ENCODE results near the gene TMEM37.
"Not testable (repeated sequence)": the region's sequence is repeated elsewhere in the genome, so short reads cannot be mapped to it uniquely, and the experiment has no call there.

The TMEM37 gene, protein sequence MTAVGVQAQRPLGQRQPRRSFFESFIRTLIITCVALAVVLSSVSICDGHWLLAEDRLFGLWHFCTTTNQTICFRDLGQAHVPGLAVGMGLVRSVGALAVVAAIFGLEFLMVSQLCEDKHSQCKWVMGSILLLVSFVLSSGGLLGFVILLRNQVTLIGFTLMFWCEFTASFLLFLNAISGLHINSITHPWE

GRCh38 chr2:119431155-119431975 is at the start of gene TMEM37:
TMEM37 (plus strand) TSS chr2:119431854; CDS start chr2:119431904, 50 bp downstream.
- DNase-seq: peak; percentile 83 to 91

GRCh38 chr2:119383410-119384140 is 48.1 kb upstream of the TMEM37 start:
- no peak for DNase-seq

GRCh38 chr2:119384971-119385370 is 46.7 kb upstream of the TMEM37 start:
- DNase-seq: no peak

DNA sequence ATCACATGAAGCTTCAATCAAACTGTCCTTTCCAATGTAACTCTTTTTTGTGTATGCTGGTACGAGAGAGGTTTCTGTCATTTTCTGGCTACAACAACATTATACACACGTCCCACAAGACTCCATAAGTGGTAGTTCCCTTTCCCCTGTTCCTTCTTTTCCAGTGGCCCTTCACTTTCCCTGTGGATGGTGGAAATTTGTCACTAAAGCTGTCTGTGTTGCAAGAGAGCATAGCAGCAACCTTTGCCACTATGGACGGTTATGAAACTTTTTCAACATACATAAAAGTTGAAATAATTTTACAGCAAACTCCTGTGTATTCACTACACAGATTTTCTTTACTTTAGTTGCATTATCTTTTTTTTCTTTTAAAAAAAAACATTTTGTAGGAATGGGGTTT is 46.2 kb upstream of the TMEM37 start:
- no peak for DNase-seq

DNA sequence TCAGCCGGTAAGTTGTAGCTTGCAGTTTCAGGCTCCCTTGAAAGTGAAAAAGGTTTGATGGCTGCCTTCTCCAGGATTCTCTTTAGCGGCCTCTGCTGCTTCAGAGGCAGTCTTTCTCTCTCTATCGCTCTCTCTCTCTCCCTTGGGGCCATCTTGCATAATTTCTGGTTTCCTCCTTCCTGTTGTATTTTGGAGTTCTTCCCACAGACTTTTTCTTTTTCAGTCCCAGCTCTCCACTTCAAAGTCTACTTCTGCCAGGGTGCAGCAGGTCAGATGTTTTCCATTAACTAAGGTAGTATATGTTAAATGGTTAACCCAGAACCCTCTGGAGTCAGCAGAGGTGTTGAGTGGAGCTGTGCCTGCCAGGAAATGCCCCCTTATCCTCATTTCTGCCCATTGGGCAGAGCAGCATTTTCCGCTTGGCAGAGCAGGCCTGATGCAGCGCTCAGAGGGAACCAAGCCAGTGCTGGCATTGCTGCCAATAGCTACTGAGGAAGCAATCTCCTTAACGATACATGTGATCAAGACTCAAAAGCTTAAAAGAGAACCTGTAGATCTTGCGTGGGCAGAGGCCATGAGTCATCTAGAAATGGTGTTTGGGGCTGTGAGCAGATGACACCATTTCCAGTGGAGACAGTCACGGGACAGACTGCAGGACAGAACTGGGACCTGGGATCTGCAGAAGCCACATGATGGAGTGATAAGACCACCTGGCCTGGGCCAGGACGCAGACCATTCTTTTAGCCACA is 44.1 kb upstream of the TMEM37 start:
- DNase-seq: no peak

DNA sequence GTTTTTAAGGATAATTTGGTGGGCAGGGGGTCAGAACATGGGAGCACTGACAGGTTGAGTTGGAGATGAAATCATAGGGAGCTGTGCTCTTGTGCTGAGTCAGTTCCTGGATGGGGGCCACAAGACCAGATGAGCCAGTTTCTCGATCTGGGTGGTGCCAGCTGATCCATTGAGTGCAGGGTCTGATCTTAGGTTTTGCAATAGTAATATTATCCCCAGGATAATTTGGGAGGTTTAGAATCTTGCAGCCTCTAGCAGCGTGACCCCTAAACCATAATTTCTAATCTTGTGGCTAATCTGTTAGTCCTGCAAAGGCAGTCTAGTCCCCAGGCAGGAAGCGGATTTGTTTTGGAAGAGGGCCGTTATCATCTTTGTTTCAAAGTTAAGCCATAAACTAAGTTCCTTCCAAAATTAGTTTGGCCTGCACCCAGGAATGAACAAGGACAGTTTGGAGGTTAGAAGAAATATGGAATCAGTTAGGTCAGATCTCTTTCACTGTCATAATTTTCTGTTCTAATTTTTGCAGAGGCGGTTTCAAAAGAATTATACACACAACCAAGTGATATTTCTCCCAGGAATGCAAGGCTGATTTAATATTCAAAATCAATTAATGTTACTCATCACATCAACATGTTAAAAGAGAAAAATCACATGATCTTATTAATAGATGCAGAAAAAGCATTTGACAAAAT is 41.9 kb upstream of the TMEM37 start:
- no peak for DNase-seq

DNA sequence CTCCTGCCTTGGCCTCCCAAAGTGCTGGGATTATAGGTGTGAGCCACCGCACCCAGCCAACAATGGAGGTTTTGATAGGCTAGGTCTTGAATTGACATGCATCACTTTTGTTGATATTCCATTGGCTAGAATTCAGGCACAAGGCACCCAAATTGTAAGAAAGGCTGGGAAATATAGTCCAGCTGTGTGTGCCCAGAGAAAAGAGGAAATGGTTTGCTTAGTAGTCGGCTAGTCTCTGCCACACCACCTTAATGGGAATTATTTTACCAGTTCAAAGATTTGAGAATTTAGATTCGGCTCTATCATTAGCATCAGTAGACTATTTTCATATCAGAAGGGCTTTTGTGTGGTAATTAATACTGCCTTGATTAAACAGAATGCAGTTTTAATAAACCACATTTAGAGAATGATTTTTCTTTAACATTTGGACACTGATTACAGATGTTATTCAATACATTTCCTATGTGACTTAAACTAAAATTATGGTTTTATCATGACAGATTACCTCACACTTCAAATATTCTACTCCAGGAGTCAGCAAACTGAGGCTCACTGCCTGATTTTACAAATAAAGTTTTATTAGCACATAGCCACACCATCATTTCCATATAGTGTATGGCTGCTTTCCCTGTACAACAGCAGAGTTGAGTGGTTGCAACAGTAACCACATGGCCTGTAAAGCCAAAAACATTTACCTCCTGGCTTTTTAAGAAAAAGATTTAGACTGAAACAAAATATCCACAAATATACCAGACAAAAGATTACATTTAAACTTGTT is 37.5 kb upstream of the TMEM37 start:
- DNase-seq: no peak

DNA sequence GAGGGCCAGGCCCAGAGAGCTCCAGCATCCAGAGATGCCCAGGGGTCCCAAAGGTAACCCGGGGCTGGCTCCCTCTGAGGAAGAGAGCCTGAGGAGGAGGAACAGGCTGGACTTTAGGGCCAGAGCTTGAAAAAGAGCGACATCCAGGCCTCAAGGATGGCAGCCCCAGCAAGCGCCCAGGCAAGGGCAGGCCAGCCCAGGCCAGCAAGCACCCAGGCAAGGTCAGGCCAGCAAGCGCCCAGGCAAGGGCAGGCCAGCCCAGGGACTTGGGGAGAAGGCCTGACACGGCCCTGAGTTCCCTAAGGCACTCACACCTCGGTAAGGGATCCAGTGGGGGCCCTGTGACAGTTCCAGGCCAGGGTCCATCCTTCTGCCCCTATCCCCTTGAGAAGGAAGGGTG is 34.5 kb upstream of the TMEM37 start:
- DNase-seq: no peak

DNA sequence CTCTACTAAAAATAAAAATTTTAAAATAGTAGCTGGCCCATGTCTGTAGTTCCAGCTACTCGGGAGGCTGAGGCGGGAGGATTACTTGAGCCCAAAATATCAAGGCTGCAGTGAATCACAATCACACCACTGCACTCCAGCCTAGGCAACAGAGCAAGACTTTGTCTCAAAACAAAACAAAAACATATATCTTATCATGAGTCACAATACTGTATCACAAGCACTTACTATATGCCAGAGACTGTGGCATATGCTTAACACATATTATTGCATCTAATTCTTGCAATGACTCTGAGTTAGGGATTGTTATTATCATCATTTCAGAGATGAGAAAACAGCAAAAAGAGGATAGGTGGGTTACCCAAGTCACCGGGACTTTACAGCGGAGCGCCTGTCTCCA is 29.5 kb upstream of the TMEM37 start:
- no peak for DNase-seq

- DNase-seq: no peak
Observed at GRCh38 chr2:119402645-119403560, 28.8 kb upstream of the TMEM37 start.

DNA sequence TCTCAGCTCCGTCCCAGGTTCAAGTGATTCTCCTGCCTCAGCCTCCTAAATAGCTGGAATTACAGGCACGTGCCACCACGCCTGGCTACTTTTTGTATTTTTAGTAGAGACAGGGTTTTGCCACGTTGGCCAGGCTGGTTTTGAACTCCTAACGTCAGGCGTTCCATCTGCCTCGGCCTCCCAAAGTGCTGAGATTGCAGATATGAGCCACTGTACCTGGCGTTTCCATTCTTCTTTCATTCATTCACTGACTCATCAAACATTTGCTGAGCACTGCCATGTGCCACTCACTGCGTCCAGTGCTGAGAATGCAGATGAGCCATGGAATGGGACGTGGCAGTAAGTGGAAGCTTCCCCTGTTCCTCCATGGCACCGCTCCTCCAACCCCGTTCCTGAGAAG is 28.0 kb upstream of the TMEM37 start:
- not testable (repeated sequence) for DNase-seq

GRCh38 chr2:119405151-119405550 is 26.5 kb upstream of the TMEM37 start:
- DNase-seq: no peak

DNA sequence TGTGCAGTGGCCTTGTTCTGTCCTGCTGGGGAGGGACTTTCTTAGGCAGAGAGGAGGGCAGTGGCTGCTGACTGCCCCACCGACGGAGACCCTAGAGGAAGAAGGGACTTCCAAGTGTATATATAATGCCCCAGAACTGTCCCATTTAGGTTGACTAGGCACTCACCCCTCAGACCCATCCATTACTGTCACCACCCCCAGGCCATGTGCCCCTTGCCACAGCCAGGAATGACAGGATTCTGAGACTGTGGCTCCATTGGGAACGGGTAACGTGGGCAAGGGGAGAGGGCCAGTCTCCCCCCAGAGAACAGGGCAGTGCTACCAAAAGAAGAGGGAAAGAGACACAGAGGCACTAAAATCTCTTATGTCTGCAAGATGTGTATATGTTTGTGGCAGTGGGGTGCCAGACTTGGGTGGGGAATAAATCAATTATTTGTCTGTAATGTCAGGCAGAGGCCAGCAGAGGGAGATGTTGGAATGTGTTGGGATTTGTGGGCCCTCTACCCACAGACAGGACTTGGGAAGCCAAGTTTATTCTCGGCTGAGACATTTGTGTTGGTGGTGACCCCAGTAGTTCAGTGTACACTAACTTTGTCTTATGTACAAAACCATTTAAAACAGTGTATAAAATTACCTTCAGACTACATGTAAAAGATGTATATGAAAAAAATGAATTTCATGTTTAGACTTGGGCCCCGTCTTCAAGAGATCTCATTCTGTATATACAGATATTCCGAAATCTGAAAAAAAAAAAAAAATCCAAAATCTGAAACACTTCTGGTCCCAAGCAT is 24.0 kb upstream of the TMEM37 start:
- peak; percentile 15 to 77 for DNase-seq

DNA sequence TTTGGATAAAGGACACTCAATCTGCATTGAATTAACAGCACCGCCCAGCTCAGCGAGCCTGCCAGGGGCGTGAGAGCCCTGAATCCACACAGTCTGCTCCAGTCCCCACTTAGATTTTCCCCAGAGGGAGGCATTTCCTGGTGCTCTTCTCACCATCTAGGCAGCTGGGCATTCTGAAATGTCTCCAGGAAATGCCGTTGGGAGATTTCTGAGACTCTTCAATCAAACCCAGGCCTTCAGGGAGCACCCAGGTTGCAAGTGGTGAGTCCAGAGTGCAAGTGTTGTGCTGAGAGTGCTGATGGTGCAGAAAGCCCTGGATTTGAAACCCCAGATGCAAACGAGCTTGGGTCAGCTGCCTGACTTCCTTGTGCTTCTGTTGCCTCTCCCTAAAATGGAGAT is 23.4 kb upstream of the TMEM37 start:
- peak in 1 of 2 experiments; percentile 14 for DNase-seq

DNA sequence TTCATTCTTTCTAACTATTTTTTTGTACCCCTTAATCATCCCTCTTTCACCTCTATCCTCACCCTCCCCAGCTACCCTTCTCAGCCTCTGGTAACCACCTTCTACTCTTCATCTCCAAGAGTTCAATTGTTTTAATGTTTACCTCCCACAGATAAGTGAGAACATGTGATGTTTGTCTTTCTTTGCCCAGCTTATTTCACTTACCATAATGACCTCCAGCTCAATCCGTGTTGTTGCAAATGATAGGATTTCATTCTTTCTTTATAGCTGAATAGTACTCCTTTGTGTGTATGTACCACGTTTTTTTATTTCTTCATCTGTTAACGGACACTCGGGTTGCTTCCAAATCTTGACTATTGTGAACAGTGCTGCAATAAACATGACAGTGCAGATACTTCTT is 22.1 kb upstream of the TMEM37 start:
- DNase-seq: peak in 1 of 2 experiments; percentile 54

- DNase-seq: no peak
Observed at GRCh38 chr2:119414894-119415293, 16.8 kb upstream of the TMEM37 start.

- no peak for DNase-seq
Observed at GRCh38 chr2:119415630-119416029, 16.0 kb upstream of the TMEM37 start.

DNA sequence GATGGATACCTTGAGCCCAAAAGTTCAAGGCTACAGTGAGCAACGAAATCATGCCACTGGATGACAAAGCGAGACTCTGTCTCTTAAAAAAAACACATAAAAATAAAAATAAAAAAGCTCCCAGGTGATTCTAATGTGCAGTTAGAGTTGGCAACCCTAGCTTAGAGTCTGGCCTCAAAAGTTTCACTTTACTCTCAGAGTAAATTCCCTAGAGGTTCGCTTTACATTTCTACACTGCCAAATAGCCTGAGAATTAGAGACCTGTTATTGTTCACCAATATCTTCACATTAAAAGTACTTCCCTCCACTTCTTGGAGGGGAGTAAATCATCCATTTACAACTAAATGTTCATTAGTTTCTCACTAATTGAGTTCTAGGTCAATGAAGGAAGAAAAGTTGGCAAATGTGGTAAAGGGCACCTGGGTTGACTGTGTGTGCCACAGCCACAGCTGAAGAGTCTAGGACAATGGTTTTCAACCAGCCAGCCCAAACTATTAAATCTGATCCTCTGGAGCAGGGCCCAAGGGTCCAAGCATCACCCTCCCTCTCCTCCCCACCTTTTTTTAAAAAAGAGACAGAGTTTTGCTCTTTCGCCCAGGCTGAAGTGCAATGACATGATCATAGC is 15.2 kb upstream of the TMEM37 start:
- no peak for DNase-seq

DNA sequence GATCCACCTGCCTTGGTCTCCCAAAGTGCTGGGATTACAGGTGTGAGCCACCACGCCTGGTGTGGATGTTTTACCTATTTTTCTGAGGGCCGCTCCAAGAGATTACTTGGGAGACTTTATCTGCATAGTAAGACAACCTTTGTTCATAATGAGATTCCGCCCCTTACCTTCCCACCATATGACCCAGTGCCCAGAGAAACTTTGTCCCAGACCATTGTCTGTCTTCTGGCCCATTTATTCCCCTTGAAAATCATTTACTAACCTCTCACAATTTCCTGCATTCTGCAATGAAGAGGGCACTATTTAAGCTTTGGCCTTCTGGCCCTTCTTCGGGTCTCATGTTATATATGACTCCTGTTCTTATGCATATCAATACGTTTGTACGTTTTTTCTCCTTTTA is 13.7 kb upstream of the TMEM37 start:
- DNase-seq: no peak

All from NCI-H526 (cell line).